Occipital lobe (tissue), 2 donors: Measurements from ENCODE around the gene METTL6. TPM values are rescaled to one million over a fixed set of nuclear protein-coding genes. Genes with fewer than 3 reads are reported as not detected.
"Not testable (repeated sequence)": the region's sequence is repeated elsewhere in the genome, so short reads cannot be mapped to it uniquely, and the experiment has no call there.

ENCODE experiments used
- DNase-seq: peaks from one replicate; lab custom pipeline; 2025; lab: John Stamatoyannopoulos, UW
- total RNA-seq: library from RNA; depleted of rRNA; stranded (reverse); fragments of >200 nt; gene quantifications from one replicate; pipeline ENCODE4 v1.2.3, GENCODE V29; 2014

Gene METTL6, protein sequence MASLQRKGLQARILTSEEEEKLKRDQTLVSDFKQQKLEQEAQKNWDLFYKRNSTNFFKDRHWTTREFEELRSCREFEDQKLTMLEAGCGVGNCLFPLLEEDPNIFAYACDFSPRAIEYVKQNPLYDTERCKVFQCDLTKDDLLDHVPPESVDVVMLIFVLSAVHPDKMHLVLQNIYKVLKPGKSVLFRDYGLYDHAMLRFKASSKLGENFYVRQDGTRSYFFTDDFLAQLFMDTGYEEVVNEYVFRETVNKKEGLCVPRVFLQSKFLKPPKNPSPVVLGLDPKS
- 89.2 TPM for total RNA-seq

DNA sequence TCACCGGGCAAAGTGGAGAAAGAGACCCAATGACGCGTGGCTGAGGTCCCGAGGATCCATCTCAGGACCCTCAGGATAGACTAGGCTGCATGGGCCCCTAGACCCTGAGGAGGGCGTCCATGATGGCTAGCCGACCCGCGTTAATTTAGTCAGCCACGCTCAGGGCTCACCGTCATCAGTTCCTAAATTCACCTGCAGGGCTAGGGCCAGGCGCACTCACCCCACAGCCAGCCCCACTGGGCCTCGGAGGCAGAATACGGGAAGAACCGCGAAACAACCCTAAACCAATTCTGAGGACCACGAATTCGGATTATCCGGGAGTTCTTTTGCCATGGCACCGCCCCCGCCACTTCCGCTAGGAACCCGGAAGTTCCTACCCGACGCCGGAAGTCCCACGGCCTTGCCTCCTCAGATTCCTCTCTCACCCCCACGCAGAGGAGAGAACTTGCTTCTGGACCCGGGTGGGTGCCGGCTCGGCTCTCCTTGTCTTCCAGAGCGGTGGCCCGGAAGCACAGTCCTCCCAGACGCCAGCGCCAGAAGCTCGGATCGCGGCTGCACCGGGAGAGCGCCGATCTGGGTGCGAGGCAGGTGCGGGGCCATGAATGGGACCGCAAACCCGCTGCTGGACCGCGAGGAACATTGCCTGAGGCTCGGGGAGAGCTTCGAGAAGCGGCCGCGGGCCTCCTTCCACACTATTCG is at the start of gene METTL6, which contains the start of gene EAF1:
TSS of gene METTL6 (minus strand) at position 363 of the 699 bp plus-strand sequence. CDS start 1,033 bp downstream, outside the sequence.
TSS of gene EAF1 (plus strand) at position 417 of the 699 bp plus-strand sequence. CDS start at position 599, 182 bp downstream.
- peak; percentile 81 for DNase-seq

DNA sequence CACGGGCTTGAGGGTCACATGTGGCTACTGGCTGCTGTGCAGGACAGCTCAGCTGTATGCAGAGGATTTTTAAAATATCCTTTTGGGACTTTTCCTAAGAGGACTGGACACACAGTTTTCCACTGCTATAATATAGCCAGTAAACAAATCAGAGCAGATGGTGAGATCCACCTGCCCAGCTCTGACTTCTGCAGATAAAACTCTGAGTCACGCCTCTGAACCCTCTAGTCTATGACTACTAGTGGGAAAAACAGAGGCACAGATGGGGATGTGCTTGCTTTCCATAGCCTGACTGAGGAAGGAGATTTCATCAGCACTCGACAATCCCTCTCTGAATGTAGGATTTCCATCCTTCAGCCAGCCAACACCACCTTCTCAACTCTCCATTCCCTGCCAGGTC is 49.0 kb upstream of the METTL6 start:
- DNase-seq, result peak; percentile 30

DNA sequence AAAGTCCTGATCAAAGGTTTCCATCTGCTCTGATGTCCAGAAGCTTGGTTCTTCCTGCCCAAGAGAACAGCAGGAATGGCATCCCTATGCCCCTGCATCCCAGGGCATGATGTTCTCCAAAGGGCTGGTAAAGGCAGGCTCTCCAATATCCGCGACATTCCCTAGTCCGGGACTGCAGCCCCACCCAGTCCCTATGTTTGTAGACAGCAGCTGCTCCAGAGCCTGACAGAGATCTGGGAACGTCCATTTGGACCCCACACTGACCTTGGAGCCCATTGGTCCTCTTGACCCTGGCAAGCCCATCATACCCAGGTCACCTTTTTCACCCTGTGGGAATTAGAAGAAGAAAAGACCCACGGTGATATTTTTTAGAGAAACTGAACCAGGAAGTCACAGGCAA is 47.8 kb upstream of the METTL6 start:
- DNase-seq, result no peak

DNA sequence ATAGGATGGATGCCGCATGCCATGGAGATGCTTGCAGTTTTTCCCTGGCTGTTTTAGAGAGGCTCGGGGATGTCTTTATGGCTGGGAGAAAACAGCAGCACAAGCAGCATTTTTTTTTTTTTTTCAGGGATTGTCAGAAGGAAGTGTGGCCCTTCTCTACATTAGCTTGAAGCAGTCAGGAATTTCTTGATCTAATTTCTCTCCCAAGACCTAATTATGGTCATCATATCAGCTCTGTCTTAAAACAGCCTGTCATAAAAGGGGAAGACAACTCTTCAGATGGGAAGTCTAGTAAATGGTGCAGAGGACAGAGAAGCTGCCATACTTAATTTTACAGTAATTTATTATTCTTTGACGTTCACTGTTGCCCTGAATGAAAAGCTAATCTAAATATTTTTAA is 44.5 kb upstream of the METTL6 start:
- no peak for DNase-seq

DNA sequence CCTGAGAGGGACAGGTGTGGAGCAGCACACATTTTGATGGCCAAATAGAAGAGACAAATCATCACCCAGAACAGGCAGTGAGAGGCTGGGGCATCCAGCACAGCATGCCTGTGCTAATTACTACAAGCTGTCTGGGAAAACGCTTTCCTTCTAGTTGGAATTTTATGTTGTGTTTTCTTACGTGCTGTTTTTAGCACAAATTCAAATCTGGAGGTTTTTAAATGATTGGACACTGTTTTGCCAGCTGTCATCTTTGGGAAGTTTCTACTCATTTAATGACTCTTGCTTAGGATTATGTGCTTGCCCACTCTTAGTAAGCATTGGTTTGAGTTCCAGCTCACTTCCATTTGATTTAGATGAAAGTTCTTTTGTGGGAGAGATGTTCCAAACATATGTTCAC is 43.5 kb upstream of the METTL6 start:
- no peak for DNase-seq

DNA sequence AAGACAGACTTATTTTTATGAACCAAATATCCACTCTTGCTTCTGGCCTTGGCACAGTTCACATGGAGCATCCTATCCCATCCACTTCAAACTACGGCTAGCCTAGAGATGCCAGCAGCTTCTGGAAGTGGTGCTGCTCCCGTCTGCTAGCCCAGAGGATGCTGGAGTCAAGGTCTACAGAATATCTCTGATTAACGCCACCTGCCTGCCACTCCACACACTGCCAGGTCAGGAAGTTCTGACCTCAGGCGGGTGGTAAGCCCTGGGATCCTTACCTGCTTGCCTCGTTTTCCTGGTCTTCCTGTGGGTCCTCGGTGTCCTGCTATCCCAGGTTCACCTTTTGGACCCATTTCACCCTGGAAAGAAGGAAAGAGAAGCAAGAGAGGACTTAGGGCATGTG is 42.9 kb upstream of the METTL6 start:
- DNase-seq, result no peak

DNA sequence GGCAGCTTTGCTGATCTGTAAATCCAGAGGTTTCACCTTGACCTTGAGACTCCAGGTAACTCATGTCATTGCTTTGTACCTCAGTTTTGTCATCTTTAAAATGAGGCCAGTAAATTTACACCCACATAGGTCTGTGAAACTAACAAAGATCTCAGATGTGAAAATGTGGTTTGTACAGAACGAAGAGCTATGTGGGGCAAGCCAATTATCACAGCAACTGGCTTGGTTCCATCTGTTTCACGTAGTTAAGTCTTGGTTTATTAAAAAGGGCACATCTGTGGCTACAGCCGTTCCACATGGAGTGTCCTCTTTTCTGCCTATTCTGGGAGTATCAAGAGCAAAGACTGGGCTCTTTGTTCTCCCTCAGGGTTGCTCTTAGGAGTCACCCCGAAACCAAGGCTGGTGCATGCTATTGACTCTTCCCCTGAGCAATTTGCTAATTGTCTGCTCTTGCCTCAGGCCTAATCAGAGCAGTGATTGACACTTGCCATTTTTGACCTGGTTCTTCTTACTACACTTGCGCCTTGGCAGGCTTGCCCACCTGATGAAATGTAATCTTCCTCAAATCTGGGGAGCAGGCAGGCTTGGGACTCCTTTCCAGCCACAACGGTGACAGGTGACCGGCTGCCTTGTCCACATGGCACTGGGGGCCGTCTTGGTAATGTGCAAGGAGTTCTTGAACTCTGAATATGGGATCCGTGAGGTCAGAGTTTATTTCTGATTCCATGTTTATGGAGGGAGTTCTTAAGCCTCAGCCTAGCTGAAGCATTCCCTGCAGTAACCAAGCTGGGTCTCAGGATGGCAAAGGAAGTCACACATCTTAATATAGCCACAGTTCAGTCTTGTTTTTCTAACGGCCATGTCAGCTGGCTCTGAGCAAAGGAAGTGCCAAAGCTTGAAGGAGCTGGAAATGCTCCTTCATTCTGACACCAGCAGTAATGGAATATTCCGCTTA is 40.2 kb upstream of the METTL6 start:
- no peak for DNase-seq

DNA sequence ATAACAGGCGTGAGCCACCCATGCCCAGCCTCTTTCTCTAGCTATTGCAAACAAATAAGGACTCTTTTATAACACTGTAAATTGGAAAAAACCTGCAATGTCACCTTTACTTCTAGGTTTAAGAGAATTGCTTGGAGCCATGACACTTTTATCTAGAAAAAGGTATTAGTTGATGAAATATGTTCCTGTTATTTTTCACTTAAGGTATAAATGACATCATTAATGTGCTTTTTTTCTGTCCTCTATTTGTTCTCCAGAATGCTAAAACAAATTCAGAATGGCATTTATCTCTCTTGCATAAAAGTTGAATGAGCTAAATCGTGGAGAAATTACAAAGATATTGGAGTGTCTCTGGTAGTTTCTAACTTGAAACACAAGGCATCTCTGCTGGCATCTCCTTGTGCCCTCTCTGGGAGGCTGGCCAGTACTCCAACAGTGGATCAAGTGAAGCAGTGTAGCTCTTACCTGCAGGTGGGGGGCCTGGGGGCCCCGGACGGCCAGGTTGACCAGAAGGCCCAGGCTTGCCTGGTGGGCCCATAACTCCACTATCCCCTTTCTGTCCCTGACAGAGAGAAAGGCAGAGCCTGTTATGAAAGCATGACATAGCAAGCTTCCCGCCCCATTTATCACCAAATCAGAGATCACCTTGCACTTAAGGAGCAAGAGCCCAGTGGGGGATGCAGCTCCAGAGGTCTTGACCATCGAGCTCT is 38.7 kb upstream of the METTL6 start:
- no peak for DNase-seq

DNA sequence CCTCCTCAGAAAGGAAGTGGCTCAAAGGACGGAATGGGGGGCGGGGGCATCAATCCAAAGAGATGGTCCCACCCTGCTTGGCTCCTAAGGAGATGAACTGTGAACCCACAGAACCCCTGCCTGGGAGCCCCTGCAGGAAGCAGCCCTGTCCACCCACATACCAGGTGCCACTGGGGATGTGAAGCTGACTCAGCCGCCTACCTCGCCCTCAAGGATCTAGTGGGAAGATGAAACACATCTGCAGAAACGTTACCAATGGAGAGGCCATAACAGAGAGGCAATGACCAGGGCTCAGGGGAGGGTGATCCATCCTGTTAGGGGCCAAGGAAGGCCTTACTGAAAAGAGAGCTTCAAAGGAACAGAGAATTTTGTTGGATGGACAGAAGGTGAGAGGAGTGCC is 35.1 kb upstream of the METTL6 start:
- DNase-seq, result no peak

DNA sequence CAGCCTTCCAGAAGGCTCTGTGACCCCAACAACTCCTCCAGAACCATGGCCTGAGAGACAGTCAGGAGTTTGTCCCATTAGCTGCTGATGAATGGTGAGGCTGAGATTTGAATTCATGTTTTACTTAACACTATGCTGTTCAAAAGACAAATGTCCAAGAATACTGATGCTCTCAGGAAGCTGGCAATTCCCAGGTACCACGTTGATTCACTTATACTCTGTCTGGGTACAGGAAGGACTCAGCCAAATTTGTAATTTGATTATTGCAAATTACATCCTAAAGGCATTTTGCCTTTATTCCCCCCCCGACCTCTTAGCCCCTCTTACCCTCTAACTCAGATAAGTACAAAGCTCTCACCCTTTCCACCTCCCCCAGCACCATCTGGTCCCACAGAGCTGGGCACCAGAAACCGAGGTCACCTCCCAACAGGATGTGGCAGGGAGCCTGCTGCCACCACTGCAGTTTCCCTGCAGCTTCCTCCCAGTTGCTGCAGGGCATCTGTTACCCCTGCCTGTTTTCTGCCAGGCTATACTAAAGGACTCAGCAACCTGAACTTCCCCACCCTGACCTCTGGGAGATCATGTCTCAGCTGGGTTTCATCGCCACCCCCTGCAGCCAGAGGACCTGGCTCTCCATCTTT is 33.7 kb upstream of the METTL6 start:
- DNase-seq, result no peak

DNA sequence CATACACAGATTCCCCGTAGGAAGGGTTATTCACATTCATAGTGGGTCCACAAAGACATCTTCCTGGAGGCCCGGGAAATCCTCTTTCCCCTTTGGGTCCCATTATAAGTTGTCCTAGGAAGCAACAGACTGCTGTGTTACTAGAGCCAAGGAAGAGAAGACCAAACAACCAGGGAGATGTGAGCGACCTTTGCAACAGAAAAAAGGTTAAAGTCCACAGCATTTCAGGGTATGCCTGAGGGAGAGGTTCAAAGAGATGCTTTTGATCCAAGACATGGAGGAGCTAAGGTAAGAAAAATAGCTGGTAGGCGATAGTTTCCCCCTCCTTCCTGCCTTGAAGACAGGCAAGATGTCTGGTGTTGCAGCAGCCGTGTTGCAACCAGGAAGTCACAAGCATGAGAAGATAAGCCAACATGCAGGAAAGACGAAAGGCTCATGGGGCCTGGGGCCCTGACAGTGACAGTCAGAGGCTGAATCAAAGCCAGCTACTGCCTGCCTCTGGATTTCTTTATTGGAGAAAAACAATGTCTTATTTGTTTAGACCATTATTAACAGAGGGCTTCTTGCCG is 31.0 kb upstream of the METTL6 start:
- DNase-seq, result no peak

DNA sequence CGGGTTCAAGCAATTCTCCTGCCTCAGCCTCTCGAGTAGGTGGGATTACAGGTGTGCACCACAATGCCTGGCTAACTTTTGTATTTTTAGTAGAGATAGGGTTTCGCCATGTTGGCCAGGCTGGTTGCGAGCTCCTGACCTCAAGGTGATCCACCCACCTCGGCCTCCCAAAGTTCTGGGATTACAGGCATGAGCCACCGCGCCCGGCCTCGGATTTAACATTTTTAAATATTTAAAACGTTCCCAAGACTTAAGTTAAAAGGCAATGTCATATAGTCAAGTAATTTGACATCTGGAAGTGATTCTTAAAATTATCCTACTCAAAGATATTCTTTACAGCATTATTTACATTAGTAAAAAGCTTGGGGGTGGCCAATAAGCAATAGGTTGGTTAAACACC is 29.6 kb upstream of the METTL6 start:
- not testable (repeated sequence) for DNase-seq

DNA sequence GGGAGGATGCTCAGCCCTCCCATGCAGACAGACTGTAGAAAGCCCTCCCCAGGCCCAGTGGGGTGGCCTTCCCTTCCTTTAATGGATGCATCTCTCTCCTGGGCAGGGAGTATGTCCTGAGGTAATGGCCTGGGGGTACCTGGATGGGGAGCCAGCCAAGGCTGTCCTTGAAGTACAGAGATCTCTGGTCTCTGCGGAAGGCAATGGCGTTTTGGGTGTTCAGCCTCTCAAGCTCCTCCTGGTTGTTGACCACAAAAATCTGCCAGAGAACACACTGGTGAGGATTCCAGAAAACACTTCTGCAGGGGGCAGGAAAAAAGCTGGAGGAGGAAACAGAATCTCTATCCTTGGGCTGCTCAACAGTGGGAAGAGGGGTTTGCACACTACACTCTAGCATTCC is 29.0 kb upstream of the METTL6 start:
- DNase-seq, result no peak

DNA sequence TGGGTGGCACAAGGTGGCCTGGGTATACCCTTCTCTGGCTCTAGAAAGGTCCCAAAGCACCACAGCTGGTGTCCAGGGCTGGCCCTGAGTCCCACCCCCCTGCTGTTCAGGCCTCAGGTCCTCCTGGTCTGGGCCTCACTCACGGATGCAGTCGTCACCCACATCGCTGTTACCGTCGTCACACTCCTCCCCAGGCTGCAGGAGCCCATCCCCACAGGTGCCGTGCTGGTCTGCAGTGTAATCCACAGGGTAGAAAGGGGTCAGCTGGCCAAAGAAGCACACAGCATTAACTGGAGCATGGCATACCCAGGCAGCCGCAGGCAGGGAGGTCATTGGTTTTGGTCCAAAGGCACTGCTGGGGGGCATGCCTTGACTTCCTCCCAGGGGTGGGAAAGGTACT is 28.4 kb upstream of the METTL6 start:
- DNase-seq, result no peak

DNA sequence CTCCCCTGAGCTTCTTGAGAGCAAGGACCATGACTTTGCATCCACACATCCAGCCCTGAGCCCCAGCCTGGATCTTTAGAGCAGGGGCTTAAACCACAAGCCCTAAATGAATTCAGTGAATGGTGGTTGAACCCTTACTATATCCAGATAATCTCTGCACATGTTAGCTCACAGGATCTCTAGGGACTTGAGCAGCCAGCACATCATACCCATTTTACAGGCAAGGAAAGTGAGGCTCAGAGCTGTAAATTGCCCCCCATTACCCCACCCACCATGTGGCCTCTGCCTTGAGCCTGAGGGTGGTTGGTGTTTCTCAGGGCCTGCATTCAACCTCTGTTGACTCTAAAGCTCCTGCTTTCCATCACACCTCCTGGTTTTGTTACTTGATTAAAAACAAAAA is 27.6 kb upstream of the METTL6 start:
- no peak for DNase-seq

DNA sequence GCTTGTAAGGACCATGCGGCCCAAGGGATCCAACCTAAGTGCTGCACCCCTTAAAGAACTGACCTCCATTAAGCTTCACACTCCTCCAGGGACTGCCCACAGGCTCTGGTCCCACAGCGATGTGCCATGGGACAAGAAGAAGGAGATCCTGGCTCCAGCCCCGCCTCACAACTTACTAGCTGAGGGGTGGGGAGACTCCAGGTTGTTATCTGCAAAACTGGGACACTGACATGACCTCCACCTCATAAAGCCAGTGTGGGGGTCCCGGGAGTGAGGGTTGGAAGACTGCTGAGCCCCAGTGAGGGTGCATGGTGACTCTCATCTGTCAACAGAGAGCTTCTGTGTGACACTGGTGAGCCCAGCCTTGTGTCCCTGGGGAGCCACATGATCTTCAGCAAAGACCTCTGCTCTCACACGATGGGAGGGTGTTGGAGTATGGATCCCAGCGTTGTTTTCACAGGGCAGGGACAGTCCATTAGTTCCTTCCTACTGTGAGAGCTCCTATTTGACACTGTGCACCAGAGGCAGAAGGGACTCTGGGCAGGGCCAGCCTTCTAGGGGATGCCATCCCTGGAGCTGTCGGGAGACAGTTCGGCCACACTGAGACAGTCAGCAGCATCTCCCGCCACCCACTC is 26.8 kb upstream of the METTL6 start:
- DNase-seq, result no peak

DNA sequence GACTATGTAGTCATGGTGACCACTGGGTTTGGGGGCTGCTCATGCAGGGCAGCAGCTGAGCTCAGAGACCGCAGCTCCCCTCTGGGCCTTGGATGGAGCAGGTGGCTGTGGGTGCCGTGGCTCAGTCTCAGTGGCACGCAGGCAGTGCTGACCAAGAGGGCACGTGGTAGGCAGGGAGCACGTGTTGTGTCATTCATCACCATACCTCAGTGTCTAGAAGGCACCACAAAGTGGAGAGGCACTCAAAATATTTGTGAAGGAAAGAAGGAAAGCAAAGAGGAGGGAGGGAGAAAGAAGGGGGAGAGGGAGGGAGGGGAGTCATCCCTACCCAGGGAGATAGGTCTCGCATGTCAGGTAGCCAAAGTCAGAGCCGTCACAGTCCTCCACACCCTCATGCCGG is 26.2 kb upstream of the METTL6 start:
- DNase-seq, result no peak

DNA sequence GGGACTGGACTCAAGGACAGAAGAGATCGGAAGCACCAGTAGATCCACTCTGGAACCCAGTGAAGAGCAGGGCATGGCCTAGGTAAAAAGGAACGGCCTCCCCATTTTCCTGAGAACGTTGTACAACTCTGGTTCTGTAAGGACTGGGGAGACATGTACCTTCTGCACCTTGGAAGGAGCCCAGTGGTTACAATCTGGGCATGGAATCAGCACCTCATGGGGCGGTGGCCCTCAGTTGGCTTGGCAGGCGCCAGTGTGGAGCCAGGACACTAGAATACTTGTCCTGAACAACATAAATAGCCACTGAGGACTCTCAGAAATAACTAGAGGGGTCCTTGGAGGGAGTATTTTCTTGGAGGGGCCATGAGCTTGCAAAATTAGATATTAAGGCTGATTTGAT is 25.6 kb upstream of the METTL6 start:
- DNase-seq, result no peak

DNA sequence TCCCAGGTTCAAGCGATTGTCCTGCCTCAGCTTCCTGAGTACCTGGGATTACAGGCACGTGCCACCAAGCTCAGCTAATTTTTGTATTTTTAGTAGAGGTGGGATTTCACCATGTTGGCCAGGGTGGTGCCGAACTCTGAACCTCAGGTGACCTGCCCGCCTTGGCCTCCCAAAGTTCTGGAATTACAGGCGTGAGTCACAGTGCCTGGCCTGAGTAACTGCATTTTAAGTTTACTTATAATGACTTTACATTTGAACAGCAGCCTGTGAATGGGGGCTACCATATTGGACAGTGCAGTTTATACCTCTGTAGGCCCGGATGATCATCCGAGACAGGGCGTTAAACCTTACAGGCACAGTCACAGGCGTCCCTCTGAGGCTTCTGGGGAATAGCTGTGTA is 24.8 kb upstream of the METTL6 start:
- no peak for DNase-seq
